ENCODE measurements around the gene PLPPR1. TPM values are rescaled to one million over a fixed set of nuclear protein-coding genes. Genes with fewer than 3 reads are reported as not detected.

Gene PLPPR1
- total and polyA plus RNA-seq, 2 donors (not counting 3 experiments of a cell fraction or from before 2014, with no cell fraction given) = 0.18 to 0.50 TPM

GRCh38 chr9:101054657-101055056 lies 26.1 kb downstream of the PLPPR1 start:
- TF ChIP-seq FOS (IDR thresholded peaks at IDR 0.05; ENCODE audit: borderline replicate concordance, insufficient read depth, low read length) (no peak), POLR2A (IDR thresholded peaks at IDR 0.05; ENCODE audit: low read depth, low read length) (no peak), GATA2 (IDR thresholded peaks at IDR 0.05; ENCODE audit: insufficient read depth, insufficient read length, low read depth, low read length) (no peak), JUN (IDR thresholded peaks at IDR 0.05; ENCODE audit: borderline replicate concordance, insufficient read depth, insufficient read length, low read depth) (no peak), MAX (IDR thresholded peaks at IDR 0.05; ENCODE audit: insufficient read depth, insufficient read length) (no peak), EZH2 (IDR thresholded peaks at IDR 0.05; ENCODE audit: borderline replicate concordance, low read depth, low read length, severe bottlenecking) (no peak), CTCF (IDR thresholded peaks at IDR 0.05; ENCODE audit: extremely low read depth in 1 of 2, insufficient read depth in 1 of 2, low read depth in 1 of 2, low read length in 2 of 2) (no peak), POLR2AphosphoS5 (IDR thresholded peaks at IDR 0.05; ENCODE audit: insufficient read depth, low read depth, low read length) (no peak), MYC (IDR thresholded peaks at IDR 0.05; ENCODE audit: low read depth, low read length) (no peak)
- CTCF ChIA-PET = interaction anchor here (0.8 to 1.7 kb wide), 3 partner anchors 17 to 19 kb away, joined by 3 read pairs; no protein-coding TSS in a partner anchor
- no peak overlapping the region for H3K27ac ChIP-seq (ENCODE audit: insufficient read depth, low read depth, low read length)
- H3K4me2 ChIP-seq (ENCODE audit: insufficient read depth, low read length) = no peak overlapping the region
- no peaks in the 10 kb centered on the region for H3K9me1 ChIP-seq (replicated peaks; ENCODE audit: control insufficient read depth, extremely low read depth, insufficient read depth, low read length)
- H3K4me3 ChIP-seq (replicated peaks in 1 of 3; ENCODE audit: insufficient read depth in 1 of 3, low read depth in 1 of 3, low read length in 3 of 3) = no peak overlapping the region
- no peaks in the 10 kb centered on the region for H3K9me3 ChIP-seq (replicated peaks; ENCODE audit: control insufficient read depth, insufficient read depth, low read length)
- FAIRE-seq (no peak), DNase-seq (ENCODE audit: low read depth, low spot score) (no peak)
- dilution Hi-C loops (cut with MboI; ENCODE audit: extremely low pct_ligation_motif_present, low sequenced_read_pairs) = no loop called here
- BruUV-seq (replicated peaks) = no TSS peak
- no peaks in the 10 kb centered on the region for H3K36me3 ChIP-seq (ENCODE audit: control insufficient read depth in 2 of 2, extremely low read depth in 1 of 2, insufficient read depth in 2 of 2, low read length in 2 of 2)
- H3K4me1 ChIP-seq (ENCODE audit: control insufficient read depth, extremely low read depth, insufficient read depth, low read length) = no peaks in the 10 kb centered on the region
- H2AFZ ChIP-seq (ENCODE audit: low read depth, low read length) = no peak overlapping the region
- H3K27me3 ChIP-seq (ENCODE audit: control insufficient read depth in 2 of 2, insufficient read depth in 2 of 2, low read length in 2 of 2) = peaks cover 2% of the 10 kb centered on the region in 2 experiments
- H3K9ac ChIP-seq (replicated peaks; ENCODE audit: extremely low read depth, insufficient read depth, low read length) = no peak overlapping the region
- H4K20me1 ChIP-seq (replicated peaks; ENCODE audit: control insufficient read depth, extremely low read depth, insufficient read depth, low read length) = no peaks in the 10 kb centered on the region
- intact Hi-C loops (cut with micrococcal nuclease) = no loop called here
- no peaks in the 10 kb centered on the region for H3K79me2 ChIP-seq (ENCODE audit: control insufficient read depth, insufficient read depth, low read length)
- POLR2A ChIA-PET = no interaction called here
